ENCODE measurements around the gene SMYD3. TPM values are rescaled to one million over a fixed set of nuclear protein-coding genes. Genes with fewer than 3 reads are reported as not detected.

The SMYD3 gene
- total RNA-seq, 2 donors from 2014 or later, result 8.8 to 19.0 TPM

GRCh38 chr1:246134789-246135188, 372.3 kb downstream of the SMYD3 start:
- no peaks in the 10 kb centered on the region for H3K9me3 ChIP-seq
- no peaks in the 10 kb centered on the region for H3K4me1 ChIP-seq (ENCODE audit: control insufficient read depth in 1 of 2, low read depth in 2 of 2)
- DNase-seq (ENCODE audit: low spot score) (no peak), ATAC-seq (ENCODE audit: insufficient number of reproducible peaks, low FRiP score, low read depth) (no peak)
- no peak overlapping the region for H3K27ac ChIP-seq
- no peaks in the 10 kb centered on the region for H3K36me3 ChIP-seq
- H3K4me3 ChIP-seq, result no peak overlapping the region
- no peaks in the 10 kb centered on the region for H3K27me3 ChIP-seq (replicated peaks; ENCODE audit: insufficient read depth)
- TF ChIP-seq, protein P1, sequence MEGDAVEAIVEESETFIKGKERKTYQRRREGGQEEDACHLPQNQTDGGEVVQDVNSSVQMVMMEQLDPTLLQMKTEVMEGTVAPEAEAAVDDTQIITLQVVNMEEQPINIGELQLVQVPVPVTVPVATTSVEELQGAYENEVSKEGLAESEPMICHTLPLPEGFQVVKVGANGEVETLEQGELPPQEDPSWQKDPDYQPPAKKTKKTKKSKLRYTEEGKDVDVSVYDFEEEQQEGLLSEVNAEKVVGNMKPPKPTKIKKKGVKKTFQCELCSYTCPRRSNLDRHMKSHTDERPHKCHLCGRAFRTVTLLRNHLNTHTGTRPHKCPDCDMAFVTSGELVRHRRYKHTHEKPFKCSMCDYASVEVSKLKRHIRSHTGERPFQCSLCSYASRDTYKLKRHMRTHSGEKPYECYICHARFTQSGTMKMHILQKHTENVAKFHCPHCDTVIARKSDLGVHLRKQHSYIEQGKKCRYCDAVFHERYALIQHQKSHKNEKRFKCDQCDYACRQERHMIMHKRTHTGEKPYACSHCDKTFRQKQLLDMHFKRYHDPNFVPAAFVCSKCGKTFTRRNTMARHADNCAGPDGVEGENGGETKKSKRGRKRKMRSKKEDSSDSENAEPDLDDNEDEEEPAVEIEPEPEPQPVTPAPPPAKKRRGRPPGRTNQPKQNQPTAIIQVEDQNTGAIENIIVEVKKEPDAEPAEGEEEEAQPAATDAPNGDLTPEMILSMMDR (IDR thresholded peaks at IDR 0.05), result no peak

DNA sequence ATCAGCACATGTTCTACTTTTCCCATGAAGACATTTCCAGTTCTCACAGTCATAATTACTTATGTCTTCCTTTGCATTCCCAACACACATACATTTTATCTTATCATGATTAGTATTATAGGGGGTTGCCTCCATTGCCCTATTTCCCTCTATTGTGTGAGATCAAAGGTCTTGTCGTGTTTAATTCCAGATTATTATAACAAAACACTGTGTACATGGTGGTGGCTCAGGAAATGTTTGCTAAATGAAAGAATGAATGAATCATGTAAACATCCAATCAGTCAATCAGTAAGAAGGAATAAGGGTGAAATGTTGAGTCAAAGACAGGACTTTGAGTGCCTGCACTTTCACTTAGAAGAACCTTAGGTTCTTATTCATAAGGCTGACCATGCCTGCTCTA, 376.0 kb downstream of the SMYD3 start:
- H3K36me3 ChIP-seq, result no peaks in the 10 kb centered on the region
- ATAC-seq (ENCODE audit: insufficient number of reproducible peaks, low FRiP score, low read depth) (no peak), DNase-seq (ENCODE audit: low spot score) (no peak)
- H3K4me1 ChIP-seq (ENCODE audit: control insufficient read depth in 1 of 2, low read depth in 2 of 2), result no peaks in the 10 kb centered on the region
- TF ChIP-seq, protein P1 (IDR thresholded peaks at IDR 0.05), result no peak
- H3K27me3 ChIP-seq (replicated peaks; ENCODE audit: insufficient read depth), result no peaks in the 10 kb centered on the region
- H3K4me3 ChIP-seq, result no peak overlapping the region
- H3K27ac ChIP-seq, result no peak overlapping the region
- H3K9me3 ChIP-seq, result no peaks in the 10 kb centered on the region

- Histone ChIP-seq H3K36me3 (no peaks in the 10 kb centered on the region), H3K27me3 (replicated peaks; ENCODE audit: insufficient read depth) (no peaks in the 10 kb centered on the region), H3K4me1 (ENCODE audit: control insufficient read depth in 1 of 2, low read depth in 2 of 2) (no peaks in the 10 kb centered on the region), H3K4me3 (no peak overlapping the region), H3K9me3 (no peaks in the 10 kb centered on the region), H3K27ac (no peak overlapping the region)
- ATAC-seq (ENCODE audit: insufficient number of reproducible peaks, low FRiP score, low read depth) (no peak), DNase-seq (ENCODE audit: low spot score) (no peak)
- TF ChIP-seq, protein P1 (IDR thresholded peaks at IDR 0.05), result no peak
Observed at GRCh38 chr1:246128494-246129069, 378.5 kb downstream of the SMYD3 start.

- no peak overlapping the region for H3K4me3 ChIP-seq
- ATAC-seq (ENCODE audit: insufficient number of reproducible peaks, low FRiP score, low read depth) (no peak), DNase-seq (ENCODE audit: low spot score) (no peak)
- no peaks in the 10 kb centered on the region for H3K27me3 ChIP-seq (replicated peaks; ENCODE audit: insufficient read depth)
- H3K27ac ChIP-seq, result no peak overlapping the region
- TF ChIP-seq, protein P1 (IDR thresholded peaks at IDR 0.05), result no peak
- no peaks in the 10 kb centered on the region for H3K4me1 ChIP-seq (ENCODE audit: control insufficient read depth in 1 of 2, low read depth in 2 of 2)
- H3K36me3 ChIP-seq, result no peaks in the 10 kb centered on the region
- H3K9me3 ChIP-seq, result no peaks in the 10 kb centered on the region
Observed at GRCh38 chr1:246126580-246126979, 380.5 kb downstream of the SMYD3 start.

DNA sequence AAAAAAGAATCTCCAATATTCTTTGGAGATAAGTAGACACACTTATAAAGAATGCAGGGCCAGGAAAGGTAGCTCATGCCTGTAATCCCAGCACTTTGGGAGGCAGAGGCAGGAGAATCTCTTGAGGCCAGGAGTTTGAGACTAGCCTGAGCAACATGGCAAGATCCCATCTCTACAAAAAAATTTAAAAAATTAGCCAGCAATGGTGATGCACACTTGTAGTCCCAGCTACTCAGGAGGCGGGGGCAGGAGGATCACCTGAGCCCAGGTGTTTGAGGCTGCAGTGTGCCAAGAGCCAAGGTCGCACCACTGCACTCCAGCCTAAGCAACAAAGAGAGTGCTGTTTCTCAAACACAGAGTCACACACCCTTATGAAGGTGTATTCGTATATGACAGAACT, 385.0 kb downstream of the SMYD3 start:
- Histone ChIP-seq H3K9me3 (no peaks in the 10 kb centered on the region), H3K27ac (no peak overlapping the region), H3K4me1 (ENCODE audit: control insufficient read depth in 1 of 2, low read depth in 2 of 2) (no peaks in the 10 kb centered on the region), H3K36me3 (no peaks in the 10 kb centered on the region), H3K4me3 (no peak overlapping the region), H3K27me3 (replicated peaks; ENCODE audit: insufficient read depth) (no peaks in the 10 kb centered on the region)
- TF ChIP-seq, protein P1 (IDR thresholded peaks at IDR 0.05), result no peak
- ATAC-seq (ENCODE audit: insufficient number of reproducible peaks, low FRiP score, low read depth) (no peak), DNase-seq (ENCODE audit: low spot score) (no peak)
